SK-N-SH treated with all-trans-retinoic acid at 6 μM for 48 hours (cell line): ENCODE data around the gene ARID3B.

Experiments
- ARNTL ChIP-seq: fragments of 450-650 bp; formaldehyde crosslinking; IDR thresholded peaks from 2 replicates; pipeline ENCODE4 v1.5.0; 2020; ENCODE audit warnings: low read depth, mild to moderate bottlenecking, moderate library complexity, borderline replicate concordance
- BACH2 ChIP-seq: fragments of 250-450 bp; sonication (Bioruptor Pico); IDR thresholded peaks from 2 replicates; pipeline ENCODE4 v1.9.0; 2021; ENCODE audit warnings: mild to moderate bottlenecking, borderline replicate concordance
- CSDC2 ChIP-seq: fragments of 250-450 bp; sonication (Bioruptor Pico); IDR thresholded peaks from 2 replicates; pipeline ENCODE4 v1.5.0; 2020; ENCODE audit warnings: mild to moderate bottlenecking, moderate library complexity
- CSRNP3 ChIP-seq: fragments of 250-450 bp; sonication (Bioruptor Pico); IDR thresholded peaks from 2 replicates; pipeline ENCODE4 v1.5.1; 2021; ENCODE audit warnings: mild to moderate bottlenecking, moderate library complexity
- PATZ1 ChIP-seq: fragments of 250-450 bp; sonication (Bioruptor Pico); IDR thresholded peaks from 2 replicates; pipeline ENCODE4 v1.8.0; 2020; ENCODE audit warnings: mild to moderate bottlenecking, moderate library complexity, borderline replicate concordance
- ZNF8 ChIP-seq: fragments of 450-650 bp; formaldehyde crosslinking; IDR thresholded peaks from 2 replicates; pipeline ENCODE4 v1.5.0; 2020; ENCODE audit warnings: mild to moderate bottlenecking, moderate library complexity

- no peak for TF ChIP-seq PATZ1 (CRISPR knock-in tag)
- no peak for TF ChIP-seq CSRNP3 (CRISPR knock-in tag)
- TF ChIP-seq ZNF8 (CRISPR knock-in tag): no peak
- no peak for TF ChIP-seq CSDC2 (CRISPR knock-in tag)
- no peak for TF ChIP-seq BACH2
- TF ChIP-seq ARNTL (CRISPR knock-in tag): no peak
Observed at GRCh38 chr15:74628949-74629348, 87.9 kb downstream of the ARID3B start.
